Naive B cell (primary cell): ENCODE data around the gene KRT31. TPM values are rescaled to one million over a fixed set of nuclear protein-coding genes. Genes with fewer than 3 reads are reported as not detected.
"Not testable (repeated sequence)": the region's sequence is repeated elsewhere in the genome, so short reads cannot be mapped to it uniquely, and the experiment has no call there.

ENCODE experiments used
- ATAC-seq, 2 donors: fragments of 150-1000 bp; cut with Tn5 transposase; 2 replicates each; pipeline ENCODE4 v1.10.0; 2021; ENCODE audit warnings: low read depth in 2 of 2, mild to moderate bottlenecking in 2 of 2, moderate library complexity in 2 of 2
- DNase-seq: peaks from one replicate; pipeline ENCODE4 v3.0.0; 2022
- H3K27ac Mint-ChIP-seq, 6 donors: one replicate each; pipeline ENCODE4 v1.8.0; 2020 to 2022; ENCODE audit warnings: mild to moderate bottlenecking in 6 of 6, mixed read lengths in 6 of 6, moderate library complexity in 5 of 6, inconsistent platforms in 2 of 6
- H3K27me3 Mint-ChIP-seq, 3 donors: one replicate each; pipeline ENCODE4 v1.8.0; 2021 to 2022; ENCODE audit warnings: mixed read lengths in 3 of 3, mild to moderate bottlenecking in 1 of 3
- H3K36me3 Mint-ChIP-seq, 2 donors: one replicate each; pipeline ENCODE4 v1.8.0; 2020 to 2022; ENCODE audit warnings: mixed read lengths in 2 of 2, inconsistent platforms in 1 of 2, mild to moderate bottlenecking in 1 of 2
- H3K4me1 Mint-ChIP-seq, 3 donors: one replicate each; pipeline ENCODE4 v1.8.0; 2020 to 2022; ENCODE audit warnings: mixed read lengths in 3 of 3, inconsistent platforms in 1 of 3, mild to moderate bottlenecking in 1 of 3, moderate library complexity in 1 of 3
- H3K4me3 Mint-ChIP-seq, 8 donors: one replicate each; pipeline ENCODE4 v1.8.0; 2020 to 2022; ENCODE audit warnings: mild to moderate bottlenecking in 8 of 8, mixed read lengths in 8 of 8, moderate library complexity in 8 of 8, inconsistent platforms in 2 of 8
- H3K9me3 Mint-ChIP-seq, 7 donors: one replicate each; pipeline ENCODE4 v1.8.0; 2020 to 2022; ENCODE audit warnings: mixed read lengths in 7 of 7, mild to moderate bottlenecking in 5 of 7, inconsistent platforms in 2 of 7, moderate library complexity in 1 of 7
- polyA plus RNA-seq, 6 donors: library from polyadenylated mRNA; unstranded; fragments of 300-500 nt; fragmentation: Illumina TruSeq; gene quantifications; one replicate each; pipeline ENCODE4 v1.2.3, GENCODE V29; 2021; ENCODE audit warnings: low read depth in 6 of 6

KRT31 gene
- polyA plus RNA-seq, 6 donors from 2014 or later, result not detected

DNA sequence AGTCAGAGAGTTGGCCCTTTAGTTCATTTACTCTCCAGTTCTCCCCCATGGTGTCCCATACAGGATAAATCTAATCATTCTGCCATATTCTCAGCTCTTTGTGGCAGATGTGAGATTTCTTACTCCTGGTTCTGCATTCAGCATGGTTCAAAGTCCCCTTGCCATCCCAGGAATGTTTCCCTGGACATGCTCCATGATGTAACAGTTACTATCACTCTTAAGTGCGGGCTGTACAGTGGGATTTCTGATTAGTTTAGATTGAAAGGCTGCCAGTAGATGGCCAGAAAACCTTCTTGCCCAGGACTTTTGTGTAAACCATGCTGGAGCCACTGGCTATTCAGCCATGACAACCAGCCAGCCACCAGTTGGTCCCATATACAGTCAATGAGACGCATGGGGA lies 16.6 kb upstream of the KRT31 start:
- Mint-ChIP-seq H3K27ac (no peak overlapping the region), H3K36me3 (no peaks in the 10 kb centered on the region), H3K27me3 (peaks cover 14 to 44% (median 39%) of the 10 kb centered on the region in 3 donors), H3K4me1 (peaks cover 6 to 9% (median 9%) of the 10 kb centered on the region in 3 donors), H3K4me3 (no peak overlapping the region), H3K9me3 (peaks cover 0 to 1% (median 0%) of the 10 kb centered on the region in 7 donors)
- ATAC-seq, result no peak
- DNase-seq, result no peak

- peaks cover 0 to 1% (median 0%) of the 10 kb centered on the region in 7 donors for H3K9me3 Mint-ChIP-seq
- no peak overlapping the region for H3K4me3 Mint-ChIP-seq
- H3K36me3 Mint-ChIP-seq, result no peaks in the 10 kb centered on the region
- no peak for DNase-seq
- H3K27ac Mint-ChIP-seq, result no peak overlapping the region
- no peak for ATAC-seq
- peaks cover 6 to 9% (median 9%) of the 10 kb centered on the region in 3 donors for H3K4me1 Mint-ChIP-seq
- H3K27me3 Mint-ChIP-seq, result peaks cover 15 to 49% (median 44%) of the 10 kb centered on the region in 3 donors
Measured at GRCh38 chr17:41413353-41413957, 16.0 kb upstream of the KRT31 start.

DNA sequence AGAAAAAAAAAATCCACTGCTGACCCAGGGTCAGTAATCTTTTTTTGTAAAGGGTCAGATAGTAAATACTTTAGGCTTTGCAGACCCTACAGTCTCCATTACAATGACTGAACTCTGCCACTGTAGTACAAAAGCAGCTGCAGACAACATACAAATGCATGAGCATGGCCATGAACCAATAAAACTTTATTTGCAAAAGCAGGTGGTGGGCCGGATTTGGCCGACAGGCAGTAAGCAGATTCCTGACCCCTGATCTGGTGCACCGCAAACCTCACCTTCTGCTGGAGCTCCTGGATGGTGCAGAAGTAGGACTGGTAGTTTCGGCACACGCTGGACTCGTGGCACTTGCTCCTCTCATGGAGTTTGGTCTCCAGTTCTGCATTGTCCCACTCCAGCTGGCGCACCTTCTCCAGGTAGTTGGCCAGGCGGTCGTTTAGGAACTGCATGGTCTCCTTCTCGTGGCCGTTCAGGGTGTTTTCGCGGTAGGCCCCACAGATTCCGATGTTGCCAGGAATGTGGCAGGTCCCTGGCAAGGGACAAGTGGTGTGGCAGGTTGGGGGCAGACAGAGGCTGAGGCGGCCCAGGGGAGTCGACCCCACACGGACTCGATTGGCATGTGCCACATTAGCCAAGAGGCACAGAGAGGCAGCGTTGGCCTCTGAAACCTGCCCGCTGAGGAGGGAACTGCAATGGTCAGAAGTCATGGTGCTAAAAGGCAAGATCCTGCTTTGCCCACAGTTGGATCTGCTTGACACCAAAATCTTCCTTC lies 13.8 kb upstream of the KRT31 start:
- no peaks in the 10 kb centered on the region for H3K36me3 Mint-ChIP-seq

DNA sequence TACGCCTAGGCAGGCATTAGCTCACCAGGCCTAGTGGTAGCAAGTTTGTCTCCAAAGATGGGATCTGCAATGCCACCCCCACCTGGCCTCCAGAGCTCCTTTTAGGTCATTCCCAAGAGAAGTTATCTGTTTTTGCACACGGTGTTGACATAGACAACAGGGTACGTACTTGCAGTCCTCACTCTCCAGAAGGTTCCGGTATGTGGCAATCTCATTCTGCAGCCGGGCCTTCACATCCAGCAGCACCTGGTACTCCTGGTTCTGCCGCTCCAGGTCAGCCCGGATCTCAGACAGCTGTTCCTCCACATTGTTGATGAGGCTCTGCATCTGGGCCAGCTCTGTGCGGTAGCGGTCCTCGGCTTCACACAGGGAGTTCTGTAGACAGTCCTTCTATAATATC lies 9.8 kb upstream of the KRT31 start:
- H3K4me1 Mint-ChIP-seq, result no peaks in the 10 kb centered on the region
- DNase-seq (no peak), ATAC-seq (no peak)
- peaks cover 29 to 52% (median 48%) of the 10 kb centered on the region in 3 donors for H3K27me3 Mint-ChIP-seq
- H3K4me3 Mint-ChIP-seq, result no peak overlapping the region
- no peaks in the 10 kb centered on the region for H3K36me3 Mint-ChIP-seq
- H3K27ac Mint-ChIP-seq, result no peak overlapping the region
- peaks cover 0 to 1% (median 0%) of the 10 kb centered on the region in 7 donors for H3K9me3 Mint-ChIP-seq

More for the DNA sequence above, 13.8 kb upstream of the KRT31 start:
- no peak for ATAC-seq
- H3K27me3 Mint-ChIP-seq, result peaks cover 15 to 60% (median 49%) of the 10 kb centered on the region in 3 donors
- H3K4me3 Mint-ChIP-seq, result no peak overlapping the region
- DNase-seq, result no peak
- H3K9me3 Mint-ChIP-seq, result peaks cover 0 to 1% (median 0%) of the 10 kb centered on the region in 7 donors
- no peaks in the 10 kb centered on the region for H3K4me1 Mint-ChIP-seq
- no peak overlapping the region for H3K27ac Mint-ChIP-seq

DNA sequence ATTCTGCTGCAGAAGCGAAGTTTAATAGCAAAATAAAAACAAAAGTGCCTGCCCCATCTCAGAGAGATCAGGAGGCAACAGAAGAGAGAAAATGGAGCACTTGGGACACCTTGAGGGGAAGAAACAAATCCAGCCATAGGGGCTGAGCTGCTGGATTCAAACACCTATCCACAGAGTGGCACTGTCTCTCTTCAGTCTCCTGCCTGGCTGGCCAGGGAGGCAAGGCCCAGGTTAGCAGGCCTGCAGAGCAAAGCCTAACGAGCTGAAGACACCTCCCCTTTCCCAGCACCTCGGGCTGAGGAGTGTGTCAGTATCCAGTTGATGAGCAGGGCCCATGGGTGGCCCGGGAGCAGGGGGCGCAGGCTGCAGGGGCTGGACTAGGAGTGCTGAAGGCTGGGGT lies 8.8 kb upstream of the KRT31 start:
- H3K4me1 Mint-ChIP-seq, result no peaks in the 10 kb centered on the region
- H3K4me3 Mint-ChIP-seq, result no peak overlapping the region

GRCh38 chr17:41404024-41404671 lies 6.7 kb upstream of the KRT31 start:
- Mint-ChIP-seq H3K27me3 (peaks cover 41 to 53% (median 51%) of the 10 kb centered on the region in 3 donors), H3K9me3 (no peaks in the 10 kb centered on the region), H3K27ac (no peak overlapping the region), H3K4me1 (no peaks in the 10 kb centered on the region), H3K36me3 (no peaks in the 10 kb centered on the region), H3K4me3 (no peak overlapping the region)
- ATAC-seq (no peak), DNase-seq (no peak)

More for the DNA sequence above, 8.8 kb upstream of the KRT31 start:
- Mint-ChIP-seq H3K9me3 (peaks cover 0 to 1% (median 0%) of the 10 kb centered on the region in 7 donors), H3K27me3 (peaks cover 34 to 48% (median 47%) of the 10 kb centered on the region in 3 donors), H3K27ac (peak overlapping the region in 2 of 6 donors; percentile 50 to 96), H3K36me3 (no peaks in the 10 kb centered on the region)
- no peak for DNase-seq
- ATAC-seq, result no peak

DNA sequence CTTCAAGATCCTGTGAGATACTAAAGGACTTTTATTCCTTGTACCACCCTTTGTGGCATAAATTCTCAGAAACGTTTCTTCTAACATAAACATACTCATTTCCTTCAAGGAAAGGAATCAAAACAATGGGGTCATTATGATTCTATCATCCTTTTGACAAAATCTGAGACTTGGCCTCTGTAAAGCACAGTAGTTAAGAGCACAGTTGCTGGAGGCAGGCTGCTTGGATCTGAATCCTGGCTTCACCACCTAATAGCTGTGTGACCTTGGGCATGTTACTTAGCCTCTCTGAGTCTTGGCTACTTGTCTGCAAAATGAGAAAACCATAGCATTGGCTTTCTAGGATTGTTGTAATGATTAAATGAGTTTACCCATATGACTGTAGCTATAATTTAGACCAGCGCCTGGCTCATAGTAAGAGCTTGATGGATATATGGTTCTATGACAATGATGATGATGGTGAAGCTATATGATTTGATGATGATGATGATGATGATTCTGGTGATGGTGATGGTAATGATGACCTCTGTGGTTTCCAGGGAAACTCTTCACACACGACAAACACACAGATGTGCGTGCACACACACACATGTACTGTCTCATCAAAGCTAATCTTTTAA lies 6.1 kb upstream of the KRT31 start:
- H3K27ac Mint-ChIP-seq, result no peak overlapping the region
- H3K27me3 Mint-ChIP-seq, result peaks cover 40 to 49% (median 45%) of the 10 kb centered on the region in 3 donors
- no peaks in the 10 kb centered on the region for H3K9me3 Mint-ChIP-seq
- no peaks in the 10 kb centered on the region for H3K36me3 Mint-ChIP-seq
- no peak overlapping the region for H3K4me3 Mint-ChIP-seq
- ATAC-seq, result no peak
- no peaks in the 10 kb centered on the region for H3K4me1 Mint-ChIP-seq
- DNase-seq, result no peak

GRCh38 chr17:41402161-41402560 lies 4.8 kb upstream of the KRT31 start:
- no peak overlapping the region for H3K27ac Mint-ChIP-seq
- no peak for DNase-seq

DNA sequence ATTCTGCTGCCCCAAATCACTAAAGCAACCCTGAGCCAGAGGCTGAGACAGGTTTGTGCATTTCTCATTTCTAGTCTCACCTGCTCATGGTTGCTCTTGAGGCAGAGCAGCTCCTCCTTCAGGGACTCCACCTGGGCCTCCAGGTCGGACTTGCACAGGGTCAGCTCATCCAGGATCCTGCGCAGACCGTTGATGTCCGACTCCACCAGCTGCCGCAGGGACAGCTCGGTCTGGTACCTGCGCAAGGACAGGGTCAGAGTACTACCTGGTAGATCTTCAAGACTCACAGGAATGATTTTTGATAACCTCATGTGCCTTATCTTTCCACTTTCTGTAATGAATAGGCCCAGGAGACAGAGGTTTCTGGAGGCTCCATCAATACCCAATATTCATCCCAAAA lies 1.1 kb downstream of the KRT31 start:
- no peak overlapping the region for H3K4me3 Mint-ChIP-seq

More at GRCh38 chr17:41402161-41402560, 4.8 kb upstream of the KRT31 start:
- Mint-ChIP-seq H3K36me3 (no peaks in the 10 kb centered on the region), H3K9me3 (no peaks in the 10 kb centered on the region), H3K27me3 (peaks cover 46 to 52% (median 47%) of the 10 kb centered on the region in 3 donors), H3K4me1 (no peaks in the 10 kb centered on the region), H3K4me3 (no peak overlapping the region)
- no peak for ATAC-seq

GRCh38 chr17:41395611-41396010 lies 1.8 kb downstream of the KRT31 start:
- H3K4me3 Mint-ChIP-seq, result no peak overlapping the region
- H3K9me3 Mint-ChIP-seq, result no peaks in the 10 kb centered on the region
- no peaks in the 10 kb centered on the region for H3K36me3 Mint-ChIP-seq
- peaks cover 36 to 48% (median 47%) of the 10 kb centered on the region in 3 donors for H3K27me3 Mint-ChIP-seq
- H3K4me1 Mint-ChIP-seq, result no peaks in the 10 kb centered on the region
- no peak for DNase-seq
- ATAC-seq, result no peak
- no peak overlapping the region for H3K27ac Mint-ChIP-seq

More for the DNA sequence above, 1.1 kb downstream of the KRT31 start:
- Mint-ChIP-seq H3K9me3 (no peaks in the 10 kb centered on the region), H3K36me3 (no peaks in the 10 kb centered on the region), H3K4me1 (no peaks in the 10 kb centered on the region), H3K27me3 (peaks cover 41 to 51% (median 51%) of the 10 kb centered on the region in 3 donors), H3K27ac (no peak overlapping the region)
- ATAC-seq, result no peak
- no peak for DNase-seq

GRCh38 chr17:41395044-41395443 lies 2.4 kb downstream of the KRT31 start:
- not testable (repeated sequence) for H3K36me3 Mint-ChIP-seq, ATAC-seq, H3K9me3 Mint-ChIP-seq, H3K4me3 Mint-ChIP-seq, H3K27ac Mint-ChIP-seq, H3K4me1 Mint-ChIP-seq, DNase-seq
- H3K27me3 Mint-ChIP-seq, result peaks cover 37 to 49% (median 47%) of the 10 kb centered on the region in 3 donors

GRCh38 chr17:41394254-41394996 lies 3.0 kb downstream of the KRT31 start:
- Mint-ChIP-seq H3K27me3 (peaks cover 34 to 51% (median 50%) of the 10 kb centered on the region in 3 donors), H3K27ac (no peak overlapping the region), H3K36me3 (no peaks in the 10 kb centered on the region), H3K4me3 (no peak overlapping the region), H3K9me3 (no peaks in the 10 kb centered on the region), H3K4me1 (no peaks in the 10 kb centered on the region)
- no peak for DNase-seq
- no peak for ATAC-seq

DNA sequence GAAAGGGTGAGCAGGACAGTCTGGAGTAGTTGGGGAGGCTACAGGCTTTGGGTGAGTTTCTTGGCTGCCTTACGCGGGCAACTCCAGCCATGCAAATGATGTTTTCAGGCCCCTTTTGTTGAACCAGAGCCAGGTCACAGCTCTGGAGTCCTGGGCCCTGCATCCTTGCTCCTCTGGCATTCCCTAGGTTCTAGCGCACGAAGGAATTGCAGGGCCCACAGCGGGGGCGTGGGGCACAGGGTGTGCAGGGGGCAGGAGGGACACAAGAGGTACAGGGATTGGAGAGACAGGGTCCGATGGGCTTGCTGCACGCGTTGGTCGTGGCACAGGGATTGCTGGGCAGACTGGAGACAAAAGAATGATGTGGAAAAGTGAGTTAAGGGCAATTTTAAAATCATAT lies 3.6 kb downstream of the KRT31 start:
- DNase-seq, result no peak
- no peak overlapping the region for H3K27ac Mint-ChIP-seq
- no peak for ATAC-seq
- H3K4me3 Mint-ChIP-seq, result no peak overlapping the region
- peaks cover 0 to 4% (median 0%) of the 10 kb centered on the region in 7 donors for H3K9me3 Mint-ChIP-seq
- H3K27me3 Mint-ChIP-seq, result peaks cover 30 to 56% (median 53%) of the 10 kb centered on the region in 3 donors
- H3K4me1 Mint-ChIP-seq, result no peaks in the 10 kb centered on the region
- H3K36me3 Mint-ChIP-seq, result no peaks in the 10 kb centered on the region
